Choroid plexus epithelial cell (primary cell): ENCODE data around the gene SPESP1.
A peak's percentile ranks its signal among the peaks of the same experiment; 100 is the strongest.

Experiments
- DNase-seq: peaks from one replicate; pipeline ENCODE4 v3.0.0-alpha.2; 2010; ENCODE audit warnings: low read depth
- H3K4me3 ChIP-seq: 2 replicates; pipeline ENCODE4 v1.5.1; 2011; ENCODE audit warnings: low read depth, mild to moderate bottlenecking, control low read depth, low read length, moderate library complexity
- TF ChIP-seq, protein P1 (sequence below): conservative IDR thresholded peaks from 2 replicates; pipeline ENCODE4 v1.5.1; 2011; ENCODE audit warnings: low read depth, mild to moderate bottlenecking, control low read depth, inconsistent platforms, low read length, moderate library complexity

Gene SPESP1

DNA sequence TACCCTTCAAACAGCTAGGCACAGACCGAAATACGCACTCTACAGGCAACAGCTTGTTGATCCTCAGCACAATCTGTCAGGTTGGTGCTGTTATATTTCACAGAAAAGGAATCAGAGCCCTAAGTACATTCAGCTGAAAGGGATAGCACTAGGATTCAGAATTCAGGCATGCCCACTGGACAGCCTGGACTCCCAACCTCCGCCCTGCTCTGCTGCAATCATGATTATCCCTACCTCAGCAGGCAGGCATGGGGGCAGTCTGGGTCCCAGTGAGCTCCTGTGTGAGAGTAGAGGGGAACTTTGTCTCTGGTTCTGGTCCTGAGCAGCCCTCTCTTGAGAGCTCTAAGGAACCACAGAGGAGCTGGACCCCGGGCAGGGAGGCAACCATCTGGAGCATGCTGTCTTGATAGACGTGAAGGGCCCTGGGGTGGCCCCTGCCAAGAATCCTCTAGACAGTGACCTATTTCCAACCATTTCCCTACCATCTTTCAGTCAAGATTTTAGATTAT lies 60.7 kb downstream of the SPESP1 start:
- TF ChIP-seq, protein P1, sequence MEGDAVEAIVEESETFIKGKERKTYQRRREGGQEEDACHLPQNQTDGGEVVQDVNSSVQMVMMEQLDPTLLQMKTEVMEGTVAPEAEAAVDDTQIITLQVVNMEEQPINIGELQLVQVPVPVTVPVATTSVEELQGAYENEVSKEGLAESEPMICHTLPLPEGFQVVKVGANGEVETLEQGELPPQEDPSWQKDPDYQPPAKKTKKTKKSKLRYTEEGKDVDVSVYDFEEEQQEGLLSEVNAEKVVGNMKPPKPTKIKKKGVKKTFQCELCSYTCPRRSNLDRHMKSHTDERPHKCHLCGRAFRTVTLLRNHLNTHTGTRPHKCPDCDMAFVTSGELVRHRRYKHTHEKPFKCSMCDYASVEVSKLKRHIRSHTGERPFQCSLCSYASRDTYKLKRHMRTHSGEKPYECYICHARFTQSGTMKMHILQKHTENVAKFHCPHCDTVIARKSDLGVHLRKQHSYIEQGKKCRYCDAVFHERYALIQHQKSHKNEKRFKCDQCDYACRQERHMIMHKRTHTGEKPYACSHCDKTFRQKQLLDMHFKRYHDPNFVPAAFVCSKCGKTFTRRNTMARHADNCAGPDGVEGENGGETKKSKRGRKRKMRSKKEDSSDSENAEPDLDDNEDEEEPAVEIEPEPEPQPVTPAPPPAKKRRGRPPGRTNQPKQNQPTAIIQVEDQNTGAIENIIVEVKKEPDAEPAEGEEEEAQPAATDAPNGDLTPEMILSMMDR = no peak
- H3K4me3 ChIP-seq = no peak overlapping the region
- no peak for DNase-seq

GRCh38 chr15:68991723-68992122 lies 61.4 kb downstream of the SPESP1 start:
- H3K4me3 ChIP-seq = no peak overlapping the region
- TF ChIP-seq, protein P1 = no peak
- peak; percentile 36 for DNase-seq

DNA sequence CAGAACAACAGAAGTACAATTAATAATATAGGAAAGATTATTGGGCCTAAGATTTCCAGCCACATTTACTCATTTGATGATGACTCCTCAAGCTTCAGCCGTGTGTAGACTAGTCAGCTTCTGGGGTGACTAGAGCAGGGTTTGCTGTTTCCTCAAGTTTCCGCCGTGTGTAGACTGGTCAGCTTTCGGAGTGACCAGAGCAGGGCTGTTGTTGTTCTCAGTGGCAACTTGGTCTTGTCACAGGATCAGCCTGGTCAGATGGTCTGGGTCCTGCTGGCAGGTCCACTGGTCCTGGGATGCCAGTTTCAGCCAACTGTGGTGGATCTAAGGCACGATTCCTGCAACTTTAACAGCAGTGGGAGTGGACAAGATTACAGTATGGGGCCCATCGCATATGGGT lies 62.4 kb downstream of the SPESP1 start:
- TF ChIP-seq, protein P1 = no peak
- H3K4me3 ChIP-seq = no peak overlapping the region
- DNase-seq = no peak

DNA sequence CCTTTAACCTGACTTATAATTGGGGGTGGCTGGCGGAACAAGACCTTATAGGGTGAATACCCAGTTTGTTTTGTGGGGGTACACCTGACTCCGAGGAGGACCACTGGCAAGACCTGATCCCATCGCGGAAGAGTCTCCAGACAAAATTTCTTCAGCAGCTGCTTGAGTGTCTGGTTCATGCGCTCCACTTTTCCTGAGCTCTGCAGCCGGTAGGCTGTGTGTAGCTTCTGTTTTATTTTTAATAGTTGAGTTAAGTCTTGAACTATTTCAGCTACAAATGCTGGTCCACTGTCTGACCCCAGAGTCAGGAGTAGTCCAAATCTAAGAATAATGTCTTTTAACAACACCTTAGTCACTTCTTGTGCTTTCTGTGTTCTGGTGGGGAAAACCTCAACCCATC lies 63.0 kb downstream of the SPESP1 start:
- TF ChIP-seq, protein P1 = no peak
- no peak for DNase-seq
- H3K4me3 ChIP-seq = no peak overlapping the region

GRCh38 chr15:68994149-68994548 lies 63.8 kb downstream of the SPESP1 start:
- TF ChIP-seq, protein P1 = no peak
- no peak overlapping the region for H3K4me3 ChIP-seq
- DNase-seq = peak; percentile 56

DNA sequence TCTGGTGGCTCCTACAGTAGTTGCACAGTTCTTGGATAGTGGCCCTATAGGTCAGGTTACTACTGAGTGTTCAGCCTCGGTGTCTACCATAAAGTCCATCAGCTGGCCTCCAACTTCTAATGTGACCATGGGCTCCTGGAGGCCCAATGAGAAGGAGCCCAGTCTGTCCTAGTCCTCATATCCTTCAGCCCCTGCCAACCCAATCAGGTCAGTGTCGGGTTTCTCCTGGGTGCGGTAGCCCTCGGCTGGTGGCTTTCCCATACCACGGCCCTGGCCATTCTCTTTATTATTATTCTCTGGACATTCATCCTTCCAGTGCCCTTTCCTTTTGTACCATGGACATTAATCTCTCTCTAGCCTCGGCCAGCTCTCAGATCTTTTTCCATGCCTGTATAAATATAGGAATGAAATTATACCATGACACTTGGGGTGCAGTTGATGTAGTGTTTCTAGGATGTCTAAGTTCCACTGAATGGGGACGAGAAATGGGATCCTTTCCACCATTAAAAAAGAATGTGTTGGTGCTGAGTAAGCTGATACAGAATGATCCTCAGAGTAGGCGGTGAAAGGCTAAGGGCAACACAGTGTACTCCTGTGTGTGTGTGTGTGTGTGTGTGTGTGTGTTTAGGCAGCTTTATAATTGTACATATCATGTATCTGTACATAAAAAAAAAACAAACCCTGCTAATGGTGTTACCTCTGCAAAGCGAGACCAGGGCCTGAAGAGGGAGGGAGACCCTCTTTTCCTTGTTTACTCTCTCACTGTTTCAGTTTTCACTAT lies 64.8 kb downstream of the SPESP1 start:
- H3K4me3 ChIP-seq = no peak overlapping the region
- TF ChIP-seq, protein P1 = no peak
- peak; percentile 37 for DNase-seq
